Activated CD4-positive, alpha-beta T cell treated with anti-CD3 and anti-CD28 coated beads, Interleukin-2, amount 10 ng/mL, durations not matched to agents 7 days and 5 days (primary cell): ENCODE measurements around the gene SLC4A4. TPM values are rescaled to one million over a fixed set of nuclear protein-coding genes. Genes with fewer than 3 reads are reported as not detected.

ENCODE experiments used
- CTCF ChIA-PET: fragments of 350-600 bp; sonication (Branson Sonifier 250); formaldehyde crosslinking; loops from one replicate; lab custom pipeline; 2021; ENCODE audit warnings: antibody characterized with exemption; lab: Charles Lee
- POLR2A ChIA-PET: fragments of 350-600 bp; sonication (Branson Sonifier 250); formaldehyde crosslinking; loops from one replicate; lab custom pipeline; 2021; ENCODE audit warnings: antibody characterized with exemption; lab: Charles Lee
- DNase-seq: peaks from one replicate; pipeline ENCODE4 v3.0.0-alpha.2; 2020
- H3K27ac Mint-ChIP-seq: one replicate; pipeline ENCODE4 v1.8.0; 2021; ENCODE audit warnings: mild to moderate bottlenecking, moderate library complexity, mixed read lengths
- H3K27me3 Mint-ChIP-seq: one replicate; pipeline ENCODE4 v1.8.0; 2021; ENCODE audit warnings: mixed read lengths
- H3K36me3 Mint-ChIP-seq: one replicate; pipeline ENCODE4 v1.8.0; 2021; ENCODE audit warnings: low read depth, mixed read lengths
- H3K4me1 Mint-ChIP-seq: one replicate; pipeline ENCODE4 v1.8.0; 2021; ENCODE audit warnings: mixed read lengths
- H3K4me3 Mint-ChIP-seq: one replicate; pipeline ENCODE4 v1.8.0; 2021; ENCODE audit warnings: mild to moderate bottlenecking, moderate library complexity, mixed read lengths
- H3K9me3 Mint-ChIP-seq: one replicate; pipeline ENCODE4 v1.8.0; 2021; ENCODE audit warnings: mixed read lengths
- total RNA-seq, 2 experiments: library from RNA; stranded (reverse); gene quantifications; one replicate each; pipeline ENCODE4 v1.2.3, GENCODE V29; 2021

The SLC4A4 gene
- total RNA-seq, 2 experiments from 2014 or later, result 1.3 to 1.5 TPM

DNA sequence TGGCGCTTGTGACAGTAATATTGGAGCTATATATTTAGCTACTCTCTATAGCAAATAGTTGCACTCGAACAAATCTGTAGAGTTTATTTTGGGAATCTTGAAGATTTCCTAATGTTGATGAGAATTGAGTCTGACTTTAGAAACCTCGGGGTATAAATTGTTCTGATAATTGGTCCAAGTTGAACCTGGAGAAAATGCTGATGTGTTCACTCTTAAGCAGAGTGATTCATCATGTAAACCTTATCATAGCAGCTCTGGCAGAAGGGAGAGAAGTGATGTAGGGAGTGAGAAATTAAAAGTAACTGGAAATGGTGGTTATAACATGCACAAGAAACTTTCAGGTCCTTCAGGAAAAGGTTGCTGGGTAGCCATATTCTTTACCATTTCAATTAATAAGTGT, 16.4 kb upstream of the SLC4A4 start:
- H3K4me1 Mint-ChIP-seq, result no peaks in the 10 kb centered on the region
- no peaks in the 10 kb centered on the region for H3K9me3 Mint-ChIP-seq
- ChIA-PET POLR2A (interaction anchor here (0.6 kb wide), 1 partner anchor 111 kb away, joined by 3 read pairs; no protein-coding TSS in a partner anchor), CTCF (no interaction called here)
- no peak overlapping the region for H3K4me3 Mint-ChIP-seq
- no peak for DNase-seq
- H3K27ac Mint-ChIP-seq, result no peak overlapping the region
- H3K36me3 Mint-ChIP-seq, result no peaks in the 10 kb centered on the region
- H3K27me3 Mint-ChIP-seq, result peaks cover 16% of the 10 kb centered on the region

DNA sequence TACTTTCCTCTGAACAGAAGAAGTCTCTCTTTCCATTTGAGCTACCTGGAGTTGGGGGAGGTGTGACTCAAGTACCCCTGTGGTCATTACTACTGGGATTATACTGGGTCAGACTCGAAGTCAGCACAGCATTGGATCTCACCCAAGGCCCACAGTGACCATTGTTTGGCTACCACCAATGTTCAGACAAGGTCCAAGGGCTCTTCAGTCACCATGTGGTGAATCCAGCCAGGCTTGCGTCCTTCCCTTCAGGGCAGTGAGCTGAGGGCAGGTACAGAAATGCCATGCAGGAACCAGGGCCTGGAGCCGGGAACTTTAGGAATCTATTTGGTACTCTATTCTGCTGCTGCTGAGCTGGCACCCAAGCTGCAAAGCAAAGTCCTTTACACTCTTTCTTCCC, 5.5 kb upstream of the SLC4A4 start:
- H3K9me3 Mint-ChIP-seq, result no peaks in the 10 kb centered on the region
- H3K4me3 Mint-ChIP-seq, result no peak overlapping the region
- no peak overlapping the region for H3K27ac Mint-ChIP-seq
- no peak for DNase-seq
- peaks cover 1% of the 10 kb centered on the region for H3K27me3 Mint-ChIP-seq
- CTCF ChIA-PET, result no interaction called here
- peaks cover 2% of the 10 kb centered on the region for H3K4me1 Mint-ChIP-seq
- POLR2A ChIA-PET, result no interaction called here
- no peaks in the 10 kb centered on the region for H3K36me3 Mint-ChIP-seq

DNA sequence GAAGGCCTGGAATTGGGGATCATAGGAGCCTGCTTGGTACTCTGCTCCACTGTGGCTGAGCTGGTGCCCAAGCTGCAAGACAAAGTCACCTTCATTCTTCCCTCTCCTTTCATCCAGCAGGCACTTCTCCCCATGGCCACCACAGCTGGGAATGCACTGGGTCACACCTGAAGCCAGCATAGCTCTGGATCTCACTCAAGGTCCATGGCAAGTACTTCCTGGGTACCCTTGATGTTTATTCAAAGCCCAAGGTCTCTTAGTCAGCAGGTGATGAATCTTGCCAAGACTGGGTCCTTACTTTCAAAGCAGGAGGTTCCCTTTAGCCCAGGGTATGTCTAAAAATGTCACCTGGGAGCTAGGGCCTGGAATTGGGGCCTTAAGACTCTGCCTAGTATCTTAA, 4.9 kb upstream of the SLC4A4 start:
- CTCF ChIA-PET, result no interaction called here
- no peaks in the 10 kb centered on the region for H3K9me3 Mint-ChIP-seq
- H3K36me3 Mint-ChIP-seq, result no peaks in the 10 kb centered on the region
- peaks cover 2% of the 10 kb centered on the region for H3K27me3 Mint-ChIP-seq
- POLR2A ChIA-PET, result no interaction called here
- H3K4me3 Mint-ChIP-seq, result no peak overlapping the region
- H3K4me1 Mint-ChIP-seq, result peaks cover 8% of the 10 kb centered on the region
- H3K27ac Mint-ChIP-seq, result no peak overlapping the region
- no peak for DNase-seq

DNA sequence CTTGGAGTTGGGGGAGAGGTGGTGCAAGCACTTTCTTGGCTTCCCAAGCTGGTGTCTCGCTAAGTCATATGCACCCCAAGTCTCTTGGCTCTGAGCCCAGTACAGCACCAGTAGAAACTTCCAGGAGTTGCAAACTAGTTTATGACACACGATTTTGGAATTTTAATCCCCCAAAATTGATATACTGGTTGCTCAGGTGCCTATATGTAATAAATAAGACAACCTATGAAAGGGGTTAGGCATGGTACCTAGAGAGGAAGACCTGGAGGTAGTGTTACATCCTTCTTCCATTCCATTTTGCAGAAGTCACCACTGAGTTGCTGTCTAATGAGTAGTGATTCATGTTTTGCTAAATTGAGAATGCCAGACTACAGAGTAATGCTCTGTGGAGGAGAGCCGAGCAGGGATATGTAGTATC, 4.3 kb upstream of the SLC4A4 start:
- POLR2A ChIA-PET, result no interaction called here
- CTCF ChIA-PET, result no interaction called here
- no peaks in the 10 kb centered on the region for H3K36me3 Mint-ChIP-seq
- H3K27me3 Mint-ChIP-seq, result peaks cover 1% of the 10 kb centered on the region
- no peak overlapping the region for H3K4me3 Mint-ChIP-seq
- H3K4me1 Mint-ChIP-seq, result peaks cover 12% of the 10 kb centered on the region
- H3K9me3 Mint-ChIP-seq, result no peaks in the 10 kb centered on the region
- no peak for DNase-seq
- H3K27ac Mint-ChIP-seq, result no peak overlapping the region

DNA sequence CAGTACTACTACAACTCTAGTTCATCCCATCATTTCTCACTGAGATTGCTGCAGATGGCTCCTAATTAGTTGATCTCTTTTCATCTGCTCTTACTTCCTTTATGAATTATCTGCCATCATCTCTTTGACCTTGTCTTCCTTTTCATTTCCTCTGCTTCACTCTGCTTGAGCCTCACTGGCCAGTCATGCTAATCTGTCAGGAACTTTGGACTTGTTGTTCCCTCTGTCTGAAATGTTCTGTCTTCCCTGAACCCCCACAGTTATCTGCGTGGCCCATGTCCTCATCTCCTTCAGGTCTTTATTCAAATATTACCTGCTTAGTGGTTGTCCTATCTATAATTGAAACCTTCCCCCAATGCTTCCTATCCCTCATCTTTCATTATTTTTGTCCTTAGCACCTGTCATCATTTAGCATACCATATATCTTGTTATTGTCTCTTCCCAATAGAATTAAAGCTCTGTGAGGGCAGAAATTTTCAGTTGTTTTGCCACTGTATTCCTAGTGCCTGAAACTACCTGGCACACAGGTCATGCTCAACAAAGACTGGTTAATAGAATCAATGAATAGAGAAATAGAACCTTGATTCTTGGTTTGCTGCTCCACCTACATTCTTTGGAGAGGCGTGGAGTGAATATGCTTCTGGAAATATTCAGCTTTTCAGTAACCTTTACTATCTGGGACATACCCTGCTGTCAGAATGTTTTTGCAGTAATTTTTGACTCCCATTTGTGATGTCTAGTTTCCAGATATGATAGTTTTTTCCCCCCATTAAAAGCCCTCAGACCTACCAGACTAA, 5.0 kb downstream of the SLC4A4 start:
- H3K9me3 Mint-ChIP-seq, result no peaks in the 10 kb centered on the region
- ChIA-PET CTCF (no interaction called here), POLR2A (no interaction called here)
- peaks cover 21% of the 10 kb centered on the region for H3K27me3 Mint-ChIP-seq
- H3K4me1 Mint-ChIP-seq, result peaks cover 4% of the 10 kb centered on the region
- no peak overlapping the region for H3K27ac Mint-ChIP-seq
- no peak overlapping the region for H3K4me3 Mint-ChIP-seq
- no peaks in the 10 kb centered on the region for H3K36me3 Mint-ChIP-seq
- no peak for DNase-seq

DNA sequence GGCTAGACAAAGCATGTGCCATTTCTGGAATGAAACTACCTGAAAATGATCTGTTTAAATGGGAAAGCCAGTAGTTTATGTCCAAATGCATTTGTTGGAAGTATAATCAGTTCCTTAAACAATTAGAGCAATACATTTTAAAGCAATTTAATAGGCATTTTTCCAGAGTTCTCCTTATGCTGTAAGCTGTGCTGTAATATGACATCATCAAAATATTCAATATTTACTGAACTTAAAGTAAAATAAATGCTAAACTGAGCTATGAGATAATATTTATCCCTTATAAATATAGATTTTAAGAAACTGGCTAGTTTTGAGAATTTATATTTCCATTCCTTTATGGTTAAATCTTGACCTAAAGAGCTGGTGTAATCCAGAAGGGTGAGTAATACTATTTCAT, 7.9 kb downstream of the SLC4A4 start:
- Mint-ChIP-seq H3K4me3 (no peak overlapping the region), H3K36me3 (no peaks in the 10 kb centered on the region), H3K27me3 (peaks cover 21% of the 10 kb centered on the region), H3K27ac (no peak overlapping the region), H3K4me1 (no peaks in the 10 kb centered on the region), H3K9me3 (no peaks in the 10 kb centered on the region)
- CTCF ChIA-PET, result no interaction called here
- no peak for DNase-seq
- POLR2A ChIA-PET, result no interaction called here

DNA sequence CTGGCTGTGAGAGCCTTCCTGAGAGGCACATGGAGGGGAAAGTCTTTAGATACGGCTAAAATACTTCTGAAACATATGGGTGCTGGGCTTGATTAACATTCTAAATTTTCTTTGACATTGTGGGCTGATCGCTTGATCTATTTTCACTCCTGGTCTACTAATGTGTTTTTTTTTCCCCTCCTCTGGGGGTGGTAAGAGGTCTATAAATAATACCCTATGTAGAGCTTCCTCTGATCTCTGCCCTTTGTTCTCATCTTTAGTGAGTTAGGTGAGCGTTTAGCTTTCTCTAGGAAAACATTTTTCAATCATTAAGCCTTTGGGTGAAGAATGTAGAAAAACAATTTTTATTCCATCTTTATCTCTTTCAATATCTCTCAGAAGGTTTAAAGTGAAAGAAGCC, 9.8 kb downstream of the SLC4A4 start:
- Mint-ChIP-seq H3K27ac (no peak overlapping the region), H3K4me3 (no peak overlapping the region), H3K4me1 (no peaks in the 10 kb centered on the region), H3K36me3 (no peaks in the 10 kb centered on the region), H3K27me3 (peaks cover 14% of the 10 kb centered on the region), H3K9me3 (no peaks in the 10 kb centered on the region)
- no peak for DNase-seq
- CTCF ChIA-PET, result no interaction called here
- POLR2A ChIA-PET, result no interaction called here

DNA sequence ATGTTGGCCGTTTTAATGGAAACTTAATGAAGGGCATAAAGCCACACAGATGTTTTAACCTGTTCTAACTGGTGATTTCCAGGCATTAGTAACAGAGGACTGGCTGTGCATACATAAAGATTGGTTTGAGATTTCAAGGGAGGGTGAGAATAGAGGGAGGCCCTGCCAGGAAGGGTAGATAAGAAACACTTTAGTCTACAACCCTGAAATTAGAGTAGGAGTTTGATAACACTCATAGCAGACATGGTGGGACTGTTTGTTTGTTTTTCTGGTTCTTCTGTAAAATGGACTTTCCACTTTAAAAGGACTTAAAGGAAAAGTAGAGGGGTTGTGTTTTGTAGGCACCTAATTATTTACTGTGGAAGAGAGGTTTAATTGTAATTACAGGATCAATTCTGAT, 16.2 kb downstream of the SLC4A4 start:
- Mint-ChIP-seq H3K4me3 (no peak overlapping the region), H3K4me1 (no peaks in the 10 kb centered on the region), H3K36me3 (no peaks in the 10 kb centered on the region), H3K9me3 (no peaks in the 10 kb centered on the region), H3K27ac (no peak overlapping the region), H3K27me3 (peaks cover 5% of the 10 kb centered on the region)
- DNase-seq, result no peak
- ChIA-PET POLR2A (no interaction called here), CTCF (no interaction called here)

DNA sequence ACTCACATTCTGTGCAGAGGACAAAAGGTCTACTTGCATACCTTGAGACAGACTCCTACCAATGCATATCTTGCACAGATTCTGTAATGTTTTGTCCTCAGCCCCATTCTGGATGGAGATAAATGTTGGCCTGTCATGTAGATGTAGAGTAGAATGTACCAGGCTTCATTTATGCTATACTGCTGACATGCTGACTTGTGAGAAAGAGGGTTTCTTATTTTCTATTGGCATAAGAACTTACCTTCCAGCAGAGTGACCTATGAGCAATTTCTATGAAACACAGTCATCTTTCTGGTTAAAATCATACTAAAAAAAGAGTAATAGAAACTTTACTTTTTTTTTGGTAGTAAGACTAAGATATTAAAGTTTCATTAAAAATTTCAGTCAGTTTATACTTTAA, 17.2 kb downstream of the SLC4A4 start:
- H3K27me3 Mint-ChIP-seq, result peaks cover 5% of the 10 kb centered on the region
- POLR2A ChIA-PET, result no interaction called here

DNA sequence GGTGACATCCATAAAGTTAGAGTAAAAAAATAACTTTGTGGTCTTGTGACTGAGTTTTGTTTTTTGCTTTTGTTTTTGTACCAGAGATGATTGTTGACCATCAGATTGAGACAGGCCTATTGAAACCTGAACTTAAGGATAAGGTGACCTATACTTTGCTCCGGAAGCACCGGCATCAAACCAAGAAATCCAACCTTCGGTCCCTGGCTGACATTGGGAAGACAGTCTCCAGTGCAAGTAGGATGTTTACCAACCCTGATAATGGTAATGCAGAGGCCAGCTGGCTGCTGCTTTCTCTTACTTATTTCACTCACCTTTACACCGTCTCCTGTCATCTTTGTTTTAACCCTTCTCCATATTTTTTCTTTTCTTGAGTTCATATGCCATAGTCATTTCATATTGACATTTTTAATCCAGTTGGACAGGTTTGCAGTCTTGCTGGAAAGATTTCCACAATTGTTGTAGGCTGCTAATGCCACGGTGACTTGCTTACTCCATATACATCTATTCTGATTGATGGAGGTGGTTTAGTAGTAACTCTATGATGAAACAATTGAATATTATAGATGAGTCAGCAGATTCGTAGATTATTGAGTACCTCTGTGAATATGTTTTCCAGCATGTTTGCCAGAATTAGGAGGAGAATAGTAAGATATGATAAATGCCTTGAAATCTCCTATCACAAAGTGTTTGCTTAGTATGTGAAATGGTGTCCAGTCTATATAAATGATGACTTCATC, 18.3 kb downstream of the SLC4A4 start:
- Mint-ChIP-seq H3K4me3 (no peak overlapping the region), H3K27ac (no peak overlapping the region), H3K36me3 (no peaks in the 10 kb centered on the region), H3K27me3 (peaks cover 5% of the 10 kb centered on the region), H3K9me3 (no peaks in the 10 kb centered on the region), H3K4me1 (no peaks in the 10 kb centered on the region)
- ChIA-PET CTCF (no interaction called here), POLR2A (no interaction called here)
- no peak for DNase-seq

More for the DNA sequence above, 17.2 kb downstream of the SLC4A4 start:
- Mint-ChIP-seq H3K4me1 (no peaks in the 10 kb centered on the region), H3K4me3 (no peak overlapping the region), H3K27ac (no peak overlapping the region), H3K36me3 (no peaks in the 10 kb centered on the region), H3K9me3 (no peaks in the 10 kb centered on the region)
- CTCF ChIA-PET, result no interaction called here
- no peak for DNase-seq

DNA sequence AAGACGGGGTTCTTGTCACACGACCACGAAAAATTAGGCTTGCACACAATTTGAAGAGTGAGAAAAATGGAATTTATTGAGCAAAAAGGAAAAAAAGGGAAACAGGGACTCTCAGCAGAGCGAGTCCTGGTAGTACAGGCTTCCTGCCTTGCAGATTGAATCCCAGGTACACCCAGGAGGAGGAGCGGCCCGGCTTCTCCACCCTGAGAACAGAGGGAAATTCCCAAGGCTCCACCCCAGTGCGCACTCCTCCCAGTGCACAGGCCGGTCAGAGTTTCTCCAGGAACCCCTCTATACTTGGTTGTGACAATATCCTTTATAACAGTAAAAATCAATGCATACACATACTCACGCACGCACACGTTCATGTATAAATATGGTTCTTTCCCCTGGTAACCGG, 22.0 kb downstream of the SLC4A4 start:
- peaks cover 3% of the 10 kb centered on the region for H3K27me3 Mint-ChIP-seq
- H3K27ac Mint-ChIP-seq, result no peak overlapping the region
- H3K9me3 Mint-ChIP-seq, result no peaks in the 10 kb centered on the region

DNA sequence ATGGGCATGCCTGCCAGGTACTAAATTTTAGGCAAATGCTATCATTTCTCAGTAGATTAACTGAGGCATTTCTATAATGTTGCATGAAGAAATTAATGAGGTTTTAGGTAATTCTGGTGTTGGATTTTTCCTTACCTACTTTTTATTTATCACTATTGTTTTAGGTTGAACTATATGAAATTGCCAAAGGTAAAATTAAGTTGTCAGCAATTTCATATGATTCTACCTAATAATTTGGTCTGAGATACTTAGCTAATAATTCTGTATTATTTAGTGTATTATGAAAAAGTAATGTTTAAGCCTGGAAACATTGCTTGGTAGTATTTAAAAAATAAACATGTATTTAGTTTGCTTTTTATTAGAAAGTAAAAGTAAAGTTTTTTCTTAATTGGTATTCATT, 22.7 kb downstream of the SLC4A4 start:
- no peaks in the 10 kb centered on the region for H3K4me1 Mint-ChIP-seq
- H3K9me3 Mint-ChIP-seq, result no peaks in the 10 kb centered on the region
- no peak for DNase-seq
- H3K36me3 Mint-ChIP-seq, result no peaks in the 10 kb centered on the region
- peaks cover 3% of the 10 kb centered on the region for H3K27me3 Mint-ChIP-seq
- no peak overlapping the region for H3K4me3 Mint-ChIP-seq
- ChIA-PET CTCF (no interaction called here), POLR2A (no interaction called here)
- H3K27ac Mint-ChIP-seq, result no peak overlapping the region

More for the DNA sequence above, 22.0 kb downstream of the SLC4A4 start:
- Mint-ChIP-seq H3K4me1 (no peaks in the 10 kb centered on the region), H3K36me3 (no peaks in the 10 kb centered on the region), H3K4me3 (no peak overlapping the region)
- ChIA-PET CTCF (no interaction called here), POLR2A (no interaction called here)
- DNase-seq, result no peak

DNA sequence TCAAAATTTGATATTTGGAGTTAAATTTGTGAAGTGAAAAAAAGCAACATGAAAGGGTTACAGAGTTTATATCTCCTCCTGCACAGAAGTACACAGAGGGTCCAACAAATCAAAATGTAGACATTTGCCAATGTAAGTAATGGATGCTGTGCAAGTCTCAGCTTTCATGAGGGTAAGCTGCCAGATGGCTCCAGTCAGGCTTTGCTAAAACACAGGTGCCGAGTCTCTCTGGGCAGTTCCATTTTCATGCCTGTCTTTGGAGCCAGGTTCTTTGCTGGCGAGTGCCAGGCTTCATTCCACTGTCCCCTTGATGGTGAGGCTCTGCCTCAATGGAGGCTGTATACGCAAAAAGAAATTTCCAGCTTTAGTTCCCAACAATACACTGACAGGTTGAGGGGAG, 27.9 kb downstream of the SLC4A4 start:
- POLR2A ChIA-PET, result no interaction called here
- Mint-ChIP-seq H3K27me3 (no peaks in the 10 kb centered on the region), H3K9me3 (no peaks in the 10 kb centered on the region), H3K4me3 (no peak overlapping the region), H3K36me3 (no peaks in the 10 kb centered on the region), H3K27ac (no peak overlapping the region), H3K4me1 (no peaks in the 10 kb centered on the region)
- no peak for DNase-seq
- CTCF ChIA-PET, result interaction anchor here (0.6 to 1.0 kb wide), 3 partner anchors 13 to 538 kb away, joined by 3 read pairs; no protein-coding TSS in a partner anchor
